Measurements from ENCODE around the gene GRB7.
"Not testable (repeated sequence)": the region's sequence is repeated elsewhere in the genome, so short reads cannot be mapped to it uniquely, and the experiment has no call there.

The GRB7 gene

DNA sequence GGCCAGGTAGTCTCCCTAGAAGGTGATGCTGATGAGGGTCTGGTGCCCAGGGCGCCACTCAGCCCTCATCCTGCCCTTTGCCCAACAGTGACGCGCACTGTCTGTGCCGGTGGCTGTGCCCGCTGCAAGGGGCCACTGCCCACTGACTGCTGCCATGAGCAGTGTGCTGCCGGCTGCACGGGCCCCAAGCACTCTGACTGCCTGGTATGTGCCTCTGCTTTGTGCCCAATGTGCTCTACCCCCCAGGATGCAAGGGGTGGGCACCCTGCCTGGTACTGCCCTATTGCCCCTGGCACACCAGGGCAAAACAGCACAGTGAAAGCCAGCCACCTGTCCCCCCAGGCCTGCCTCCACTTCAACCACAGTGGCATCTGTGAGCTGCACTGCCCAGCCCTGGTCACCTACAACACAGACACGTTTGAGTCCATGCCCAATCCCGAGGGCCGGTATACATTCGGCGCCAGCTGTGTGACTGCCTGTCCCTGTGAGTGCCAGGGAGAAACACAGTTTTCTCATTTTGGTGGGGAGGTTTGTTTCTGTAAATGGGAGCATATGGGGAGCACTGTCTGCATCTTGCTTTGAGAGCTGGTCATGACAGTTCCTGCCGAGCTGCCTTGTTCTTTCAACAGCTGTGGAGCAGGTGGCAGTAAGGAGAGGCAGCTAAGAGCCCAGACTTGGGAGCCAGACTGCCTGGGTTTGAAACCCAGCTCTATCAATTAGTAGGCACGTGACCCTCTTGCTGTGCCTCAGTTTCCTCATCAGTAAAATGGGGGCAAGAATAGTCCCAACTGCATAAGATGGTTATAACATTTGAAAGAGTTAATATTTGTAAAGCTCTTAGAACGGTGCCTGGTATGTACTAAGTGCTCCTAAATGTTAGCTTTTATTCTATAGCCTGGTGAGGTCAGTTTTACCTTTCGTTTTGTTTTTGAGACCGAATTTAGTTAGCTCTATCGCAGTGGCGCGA, 27.5 kb upstream of the GRB7 start:
- DNase-seq, result no peak

DNA sequence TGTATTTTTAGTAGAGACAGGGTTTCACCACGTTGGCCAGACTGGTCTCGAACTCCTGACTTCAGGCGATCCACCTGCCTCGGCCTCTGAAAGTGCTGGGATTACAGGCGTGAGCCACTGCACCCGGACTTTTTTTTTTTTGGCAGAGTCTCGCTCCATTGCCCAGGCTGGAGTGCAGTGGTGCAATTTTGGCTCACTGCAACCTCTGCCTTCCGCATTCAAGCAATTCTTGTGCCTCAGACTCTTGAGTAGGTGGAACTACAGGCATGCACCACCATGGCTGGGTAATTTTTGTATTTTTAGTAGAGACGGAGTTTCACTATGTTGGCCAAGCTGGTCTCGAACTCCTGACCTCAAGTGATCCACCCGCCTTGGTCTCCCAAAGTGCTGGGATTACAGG, 26.7 kb upstream of the GRB7 start:
- DNase-seq, result not testable (repeated sequence)

DNA sequence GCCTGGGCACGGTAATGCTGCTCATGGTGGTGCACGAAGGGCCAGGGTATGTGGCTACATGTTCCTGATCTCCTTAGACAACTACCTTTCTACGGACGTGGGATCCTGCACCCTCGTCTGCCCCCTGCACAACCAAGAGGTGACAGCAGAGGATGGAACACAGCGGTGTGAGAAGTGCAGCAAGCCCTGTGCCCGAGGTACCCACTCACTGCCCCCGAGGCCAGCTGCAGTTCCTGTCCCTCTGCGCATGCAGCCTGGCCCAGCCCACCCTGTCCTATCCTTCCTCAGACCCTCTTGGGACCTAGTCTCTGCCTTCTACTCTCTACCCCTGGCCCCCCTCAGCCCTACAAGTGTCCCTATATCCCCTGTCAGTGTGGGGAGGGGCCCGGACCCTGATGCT, 25.9 kb upstream of the GRB7 start:
- no peak for DNase-seq

DNA sequence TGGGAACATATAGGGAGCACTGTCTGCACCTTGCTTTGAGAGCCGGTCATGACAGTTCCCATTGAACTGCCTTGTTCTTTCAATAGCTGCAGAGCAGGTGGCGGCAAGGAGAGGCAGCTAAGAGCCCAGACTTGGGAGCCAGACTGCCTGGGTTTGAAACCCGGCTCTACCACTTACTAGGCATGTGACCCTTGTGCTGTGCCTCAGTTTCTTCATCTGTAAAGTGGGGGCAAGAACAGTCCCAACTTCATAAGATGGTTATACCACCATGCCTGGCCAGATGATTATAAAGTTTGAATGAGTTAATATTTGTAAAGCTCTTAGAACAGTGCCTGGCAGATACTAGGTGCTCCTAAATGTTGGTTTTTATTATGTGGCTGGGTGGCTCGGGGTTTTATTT, 23.5 kb upstream of the GRB7 start:
- DNase-seq, result no peak

DNA sequence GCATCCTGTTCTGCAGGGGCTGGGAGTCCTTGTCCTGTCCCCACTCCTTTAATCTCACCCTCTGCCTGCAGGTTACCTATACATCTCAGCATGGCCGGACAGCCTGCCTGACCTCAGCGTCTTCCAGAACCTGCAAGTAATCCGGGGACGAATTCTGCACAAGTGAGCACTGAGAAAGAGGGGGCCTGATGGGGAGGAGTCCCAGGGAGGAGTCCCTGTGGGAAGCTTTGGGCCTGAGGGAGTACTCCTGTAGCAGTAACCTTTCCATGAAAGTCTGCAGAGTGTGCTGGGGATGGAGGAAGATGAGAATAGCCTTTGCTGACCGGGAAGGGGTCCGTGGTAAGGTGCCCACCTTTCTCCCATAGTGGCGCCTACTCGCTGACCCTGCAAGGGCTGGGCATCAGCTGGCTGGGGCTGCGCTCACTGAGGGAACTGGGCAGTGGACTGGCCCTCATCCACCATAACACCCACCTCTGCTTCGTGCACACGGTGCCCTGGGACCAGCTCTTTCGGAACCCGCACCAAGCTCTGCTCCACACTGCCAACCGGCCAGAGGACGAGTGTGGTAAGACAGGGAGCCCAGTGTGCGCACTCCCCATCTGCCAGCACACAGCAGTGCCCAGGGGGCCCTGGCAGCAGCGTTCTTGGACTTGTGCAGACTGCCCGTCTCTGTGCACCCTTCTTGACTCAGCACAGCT, 22.2 kb upstream of the GRB7 start:
- no peak for DNase-seq

DNA sequence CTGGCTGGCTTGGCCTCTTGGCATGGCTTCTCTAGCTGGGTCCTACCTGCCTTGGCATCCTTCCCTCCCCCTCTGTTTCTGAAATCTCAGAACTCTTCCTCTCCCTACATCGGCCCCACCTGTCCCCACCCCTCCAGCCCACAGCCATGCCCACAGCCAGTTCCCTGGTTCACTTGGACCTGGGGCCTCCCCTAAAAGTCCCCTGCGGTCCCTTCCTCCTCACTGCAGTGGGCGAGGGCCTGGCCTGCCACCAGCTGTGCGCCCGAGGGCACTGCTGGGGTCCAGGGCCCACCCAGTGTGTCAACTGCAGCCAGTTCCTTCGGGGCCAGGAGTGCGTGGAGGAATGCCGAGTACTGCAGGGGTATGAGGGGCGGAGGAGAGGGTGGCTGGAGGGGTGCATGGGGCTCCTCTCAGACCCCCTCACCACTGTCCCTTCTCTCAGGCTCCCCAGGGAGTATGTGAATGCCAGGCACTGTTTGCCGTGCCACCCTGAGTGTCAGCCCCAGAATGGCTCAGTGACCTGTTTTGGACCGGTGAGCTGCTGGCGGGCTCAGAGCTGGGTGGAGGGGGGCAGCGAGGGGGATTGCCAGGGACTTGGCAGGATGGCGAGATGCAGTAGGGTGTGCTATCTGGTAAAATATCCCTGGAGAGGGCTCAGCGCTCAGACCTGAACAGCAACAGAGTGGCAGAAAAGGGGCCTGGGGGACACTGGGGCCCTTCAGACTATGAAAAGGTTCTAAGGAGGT, 21.5 kb upstream of the GRB7 start:
- no peak for DNase-seq

DNA sequence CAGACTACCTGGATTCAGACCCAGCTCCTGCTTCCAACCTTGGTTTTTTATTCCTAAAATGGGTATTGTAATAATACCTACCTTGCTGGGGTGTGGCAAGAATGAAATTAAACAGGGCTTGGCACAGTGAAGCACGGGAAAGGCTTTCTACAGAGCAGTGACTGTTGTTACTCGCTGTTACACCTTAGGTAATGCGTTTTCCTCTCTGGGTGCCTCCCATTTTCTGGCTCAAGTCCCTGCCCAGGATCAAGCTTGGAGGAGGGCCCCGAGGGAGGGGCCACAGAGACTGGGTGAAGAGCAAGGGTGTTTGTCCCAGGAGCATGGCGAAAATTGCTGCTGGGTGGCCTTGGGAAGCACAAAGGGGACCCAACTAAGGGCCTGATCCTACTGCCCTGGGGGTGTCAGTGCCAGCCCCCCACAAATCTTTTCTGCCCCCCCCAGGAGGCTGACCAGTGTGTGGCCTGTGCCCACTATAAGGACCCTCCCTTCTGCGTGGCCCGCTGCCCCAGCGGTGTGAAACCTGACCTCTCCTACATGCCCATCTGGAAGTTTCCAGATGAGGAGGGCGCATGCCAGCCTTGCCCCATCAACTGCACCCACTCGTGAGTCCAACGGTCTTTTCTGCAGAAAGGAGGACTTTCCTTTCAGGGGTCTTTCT, 20.7 kb upstream of the GRB7 start:
- no peak for DNase-seq

DNA sequence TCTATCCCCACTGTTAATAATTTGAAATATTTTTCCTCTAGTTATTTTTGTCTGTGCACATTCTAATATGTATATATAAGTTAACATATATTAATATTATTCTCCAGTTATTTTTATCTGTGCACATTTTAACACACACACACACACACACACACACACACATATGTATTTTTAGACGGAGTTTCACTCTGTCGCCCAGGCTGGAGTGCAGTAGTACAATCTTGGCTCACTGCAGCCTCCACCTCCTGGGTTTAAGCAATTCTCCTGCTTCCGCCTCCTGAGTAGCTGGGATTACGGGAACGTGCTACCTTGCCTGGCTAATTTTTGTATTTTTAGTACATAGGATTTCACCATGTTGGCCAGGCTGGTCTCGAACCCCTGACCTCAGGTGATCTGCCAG, 20.1 kb upstream of the GRB7 start:
- DNase-seq, result no peak

DNA sequence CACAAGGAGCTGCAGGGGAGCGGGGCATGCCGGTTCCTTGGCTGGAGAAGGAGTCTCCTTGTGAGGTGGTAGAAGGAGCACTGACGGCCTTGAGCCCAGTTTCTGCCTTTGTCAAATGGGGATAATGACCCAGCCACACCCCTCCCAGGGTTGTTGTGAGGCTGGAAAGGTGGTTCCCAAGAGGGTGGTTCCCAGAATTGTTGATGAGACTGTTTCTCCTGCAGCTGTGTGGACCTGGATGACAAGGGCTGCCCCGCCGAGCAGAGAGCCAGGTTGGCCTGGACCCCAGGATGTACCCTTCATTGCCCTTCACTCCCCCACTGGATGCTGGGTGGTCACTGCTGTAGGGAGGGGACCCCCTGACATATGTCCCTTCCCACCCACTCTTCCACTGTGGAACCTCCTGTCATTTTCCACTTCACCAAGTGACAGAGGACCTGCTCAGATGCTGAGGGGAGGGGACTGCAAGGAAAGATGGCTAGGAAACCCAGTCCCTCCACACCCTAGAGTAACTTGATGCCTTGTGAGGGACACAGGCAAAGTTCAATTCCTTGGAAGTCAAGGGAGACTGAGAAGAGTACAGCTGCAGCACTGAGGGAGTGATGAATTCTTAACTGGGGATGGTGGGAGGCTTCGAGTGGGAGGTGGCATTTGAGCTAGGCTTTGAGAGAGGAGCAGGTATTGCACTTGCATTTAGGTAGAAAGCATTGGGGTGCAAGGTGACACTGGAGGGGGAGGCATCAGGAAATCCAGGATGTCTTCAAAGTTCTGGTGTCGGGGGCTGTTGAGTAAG, 18.0 kb upstream of the GRB7 start:
- DNase-seq, result no peak

DNA sequence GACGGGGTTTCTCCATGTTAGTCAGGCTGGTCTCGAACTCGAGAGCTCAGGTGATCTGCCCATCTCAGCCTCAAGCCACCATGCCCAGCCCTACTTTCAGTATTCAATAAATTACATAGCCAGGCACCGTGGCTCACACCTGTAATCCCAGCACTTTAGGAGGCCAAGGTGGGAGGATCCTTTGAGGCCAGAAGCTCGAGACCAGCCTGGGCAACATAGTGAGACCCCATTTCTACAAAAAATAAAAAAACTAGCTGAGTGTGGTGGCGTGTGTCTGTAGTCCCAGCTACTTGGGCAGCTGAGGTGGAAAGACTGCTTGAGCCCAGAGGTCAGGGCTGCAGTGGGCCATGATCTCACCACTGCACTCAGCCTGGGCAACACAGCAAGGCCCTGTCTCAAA, 15.6 kb upstream of the GRB7 start:
- DNase-seq, result no peak

DNA sequence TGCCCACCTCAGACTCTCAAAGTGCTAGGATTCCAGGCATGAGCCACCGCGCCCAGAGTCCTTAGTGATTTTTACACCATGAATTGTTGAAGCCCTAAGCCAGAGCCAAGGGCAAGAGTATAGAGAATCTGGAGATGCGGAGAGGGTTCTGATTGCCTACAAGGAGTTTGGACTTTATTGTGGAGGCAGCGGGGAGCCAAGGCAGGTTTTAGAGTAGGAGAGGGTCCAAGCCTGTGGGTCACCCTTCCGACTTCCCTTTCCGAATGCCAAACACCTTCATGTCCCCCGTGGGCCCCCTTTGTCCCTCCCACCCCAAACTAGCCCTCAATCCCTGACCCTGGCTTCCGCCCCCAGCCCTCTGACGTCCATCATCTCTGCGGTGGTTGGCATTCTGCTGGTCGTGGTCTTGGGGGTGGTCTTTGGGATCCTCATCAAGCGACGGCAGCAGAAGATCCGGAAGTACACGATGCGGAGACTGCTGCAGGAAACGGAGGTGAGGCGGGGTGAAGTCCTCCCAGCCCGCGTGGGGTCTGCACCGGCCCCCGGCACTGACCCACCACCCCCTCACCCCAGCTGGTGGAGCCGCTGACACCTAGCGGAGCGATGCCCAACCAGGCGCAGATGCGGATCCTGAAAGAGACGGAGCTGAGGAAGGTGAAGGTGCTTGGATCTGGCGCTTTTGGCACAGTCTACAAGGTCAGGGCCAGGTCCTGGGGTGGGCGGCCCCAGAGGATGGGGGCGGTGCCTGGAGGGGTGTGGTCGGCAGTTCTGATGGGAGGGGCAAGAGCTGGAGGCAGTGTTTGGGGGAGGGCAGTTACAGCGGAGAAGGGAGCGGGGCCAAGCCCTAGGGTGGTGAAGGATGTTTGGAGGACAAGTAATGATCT, 14.5 kb upstream of the GRB7 start:
- DNase-seq, result peak in 1 of 2 experiments; percentile 35

DNA sequence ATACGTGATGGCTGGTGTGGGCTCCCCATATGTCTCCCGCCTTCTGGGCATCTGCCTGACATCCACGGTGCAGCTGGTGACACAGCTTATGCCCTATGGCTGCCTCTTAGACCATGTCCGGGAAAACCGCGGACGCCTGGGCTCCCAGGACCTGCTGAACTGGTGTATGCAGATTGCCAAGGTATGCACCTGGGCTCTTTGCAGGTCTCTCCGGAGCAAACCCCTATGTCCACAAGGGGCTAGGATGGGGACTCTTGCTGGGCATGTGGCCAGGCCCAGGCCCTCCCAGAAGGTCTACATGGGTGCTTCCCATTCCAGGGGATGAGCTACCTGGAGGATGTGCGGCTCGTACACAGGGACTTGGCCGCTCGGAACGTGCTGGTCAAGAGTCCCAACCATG, 13.0 kb upstream of the GRB7 start:
- no peak for DNase-seq

DNA sequence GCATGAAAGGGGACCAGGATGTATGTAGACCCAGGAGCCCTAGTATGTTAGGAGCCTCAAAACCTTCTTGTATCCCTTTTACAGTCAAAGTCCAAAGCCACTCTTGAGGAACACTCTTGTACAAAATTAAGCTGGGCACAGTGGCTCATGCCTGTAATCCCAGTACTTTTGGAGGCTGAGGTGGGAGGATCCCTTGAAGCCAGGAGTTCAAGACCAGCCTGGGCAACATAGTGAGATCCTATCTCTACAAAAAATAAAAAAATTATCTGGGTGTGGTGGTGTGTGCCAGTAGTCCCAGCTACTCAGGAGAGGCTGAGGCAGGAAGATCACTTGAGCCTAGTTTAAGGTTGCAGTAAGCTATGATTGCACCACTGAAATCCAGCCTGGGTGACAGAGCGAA, 11.8 kb upstream of the GRB7 start:
- not testable (repeated sequence) for DNase-seq

DNA sequence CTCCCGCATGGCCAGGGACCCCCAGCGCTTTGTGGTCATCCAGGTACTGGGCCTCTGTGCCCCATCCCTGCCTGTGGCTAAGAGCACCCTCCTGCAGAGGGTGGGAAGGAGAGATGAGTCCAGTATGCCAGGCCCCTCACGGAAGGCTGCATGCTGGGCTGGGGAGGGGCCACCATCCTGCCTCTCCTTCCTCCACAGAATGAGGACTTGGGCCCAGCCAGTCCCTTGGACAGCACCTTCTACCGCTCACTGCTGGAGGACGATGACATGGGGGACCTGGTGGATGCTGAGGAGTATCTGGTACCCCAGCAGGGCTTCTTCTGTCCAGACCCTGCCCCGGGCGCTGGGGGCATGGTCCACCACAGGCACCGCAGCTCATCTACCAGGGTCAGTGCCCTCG, 11.1 kb upstream of the GRB7 start:
- no peak for DNase-seq

DNA sequence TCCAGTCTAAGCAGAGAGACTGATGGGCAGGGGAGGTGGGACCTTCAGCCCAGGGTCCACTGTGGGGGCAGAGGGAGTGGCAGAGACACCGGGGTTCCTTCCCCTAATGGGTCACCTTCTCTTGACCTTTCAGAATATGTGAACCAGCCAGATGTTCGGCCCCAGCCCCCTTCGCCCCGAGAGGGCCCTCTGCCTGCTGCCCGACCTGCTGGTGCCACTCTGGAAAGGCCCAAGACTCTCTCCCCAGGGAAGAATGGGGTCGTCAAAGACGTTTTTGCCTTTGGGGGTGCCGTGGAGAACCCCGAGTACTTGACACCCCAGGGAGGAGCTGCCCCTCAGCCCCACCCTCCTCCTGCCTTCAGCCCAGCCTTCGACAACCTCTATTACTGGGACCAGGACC, 10.2 kb upstream of the GRB7 start:
- no peak for DNase-seq

DNA sequence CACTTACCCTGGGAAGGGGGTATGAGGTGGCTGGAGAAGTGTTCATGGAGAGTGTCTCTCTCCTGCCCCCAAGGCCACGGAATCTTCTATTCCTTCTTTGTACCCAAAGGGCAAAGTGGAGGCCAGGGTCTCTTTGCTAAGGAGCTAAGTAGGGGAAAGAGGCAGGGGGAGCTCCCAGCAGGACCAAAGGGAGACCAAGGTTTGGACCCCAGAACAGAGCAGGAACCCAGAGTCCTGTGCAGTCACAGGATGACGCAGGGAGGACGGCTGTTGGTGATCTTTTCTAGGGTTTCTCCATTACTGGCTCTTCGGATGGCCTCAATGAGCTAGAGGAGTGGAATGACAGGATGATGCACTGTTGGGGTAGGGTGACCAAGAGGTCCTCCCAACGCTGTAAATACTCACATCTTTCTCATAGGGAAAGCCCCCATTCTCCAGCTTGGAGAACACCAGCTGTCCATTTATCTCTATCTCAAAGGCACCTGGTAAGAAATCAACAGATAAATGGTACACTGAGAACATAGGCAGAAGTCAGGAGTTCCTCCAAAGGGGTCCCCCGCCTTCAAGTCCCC, 8.4 kb upstream of the GRB7 start:
- no peak for DNase-seq

DNA sequence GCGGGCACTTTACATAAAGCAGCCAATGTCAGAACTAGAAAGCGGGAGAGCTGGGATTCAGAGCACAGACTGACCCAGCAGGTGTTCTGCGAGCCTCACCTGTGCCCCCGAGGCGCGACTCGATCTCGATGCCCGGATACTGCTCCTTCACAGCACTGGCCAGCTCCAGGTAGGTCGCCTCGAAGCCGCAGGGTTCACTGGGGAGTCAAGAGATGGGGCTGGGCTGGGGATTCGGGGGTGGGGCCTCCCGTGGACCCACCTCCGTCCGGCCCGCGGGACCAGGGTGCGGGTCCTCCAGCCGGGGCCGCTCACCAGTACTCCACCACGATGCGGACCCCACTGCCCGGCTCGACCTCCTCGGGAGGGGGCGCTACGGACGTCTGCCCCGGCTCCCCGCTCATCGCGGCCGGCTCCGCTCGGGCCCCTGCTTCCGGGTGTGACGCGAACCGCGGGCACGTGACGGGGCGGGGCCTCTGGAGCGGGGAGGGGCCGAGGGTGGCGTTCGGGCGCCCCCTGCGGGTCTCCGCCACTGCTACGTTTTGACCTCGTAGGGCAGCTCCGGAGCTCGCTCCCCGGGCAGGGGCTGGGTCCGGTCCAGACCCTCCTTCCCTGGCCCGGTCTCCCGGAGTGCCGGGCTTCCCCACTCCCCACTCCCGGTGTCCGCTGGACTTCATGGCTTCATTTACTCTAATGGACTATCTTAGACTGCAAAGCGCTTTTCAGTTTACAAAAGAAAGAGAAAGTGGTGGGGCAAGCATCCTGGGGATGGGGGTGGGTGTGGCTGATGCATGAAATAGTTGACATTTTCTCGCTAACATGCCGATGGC, 7.4 kb upstream of the GRB7 start, which contains the start of gene MIEN1:
MIEN1 (minus strand) TSS at position 438 of the 827 bp plus-strand sequence; CDS start at position 401, 37 bp downstream.
- DNase-seq, result peak; percentile 95 to 96

DNA sequence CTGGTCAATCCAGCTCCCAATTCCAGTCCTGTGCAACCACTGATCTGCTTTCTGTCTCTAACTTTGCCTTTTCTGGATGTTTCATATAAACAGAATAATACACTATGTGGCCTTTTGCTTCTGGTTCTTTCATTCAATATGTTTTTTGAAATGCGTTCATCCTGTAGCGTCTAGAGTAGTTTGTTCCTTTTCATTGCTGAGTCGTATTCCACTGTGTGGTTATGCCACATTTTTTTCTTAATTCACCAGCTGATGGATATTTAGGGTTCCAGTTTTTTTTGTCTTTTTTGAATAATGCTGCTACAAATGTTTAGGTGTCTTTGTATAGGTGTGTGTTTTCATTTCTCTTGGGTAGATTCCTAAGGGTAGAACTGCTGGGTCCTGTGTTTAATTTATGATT, 5.2 kb upstream of the GRB7 start:
- no peak for DNase-seq

DNA sequence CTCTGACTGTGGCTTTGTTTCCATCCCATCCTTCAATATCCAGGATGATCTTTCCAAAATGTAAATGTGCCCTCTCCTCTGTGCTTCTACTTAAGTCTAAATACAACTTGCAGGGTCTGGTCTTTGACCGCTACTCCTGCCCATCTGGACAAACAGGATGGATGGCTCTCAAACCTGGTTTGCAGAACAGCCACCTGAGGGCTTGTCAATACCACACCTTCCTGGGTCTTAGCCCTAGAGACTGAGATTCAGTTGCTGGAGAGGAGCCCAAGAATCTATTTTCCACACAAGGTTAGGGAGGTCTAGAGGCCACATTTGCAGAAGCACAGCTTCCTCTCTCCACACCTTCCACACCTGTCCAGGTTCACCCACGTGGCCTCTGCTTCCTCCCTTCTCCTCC, 1.9 kb upstream of the GRB7 start:
- no peak for DNase-seq
